K562 (cell line): Measurements from ENCODE around the gene KHSRP. TPM values are rescaled to one million over a fixed set of nuclear protein-coding genes. Genes with fewer than 3 reads are reported as not detected.

Source experiments
- ASH1L ChIP-seq: fragments of 450-650 bp; IDR thresholded peaks from 2 replicates; pipeline ENCODE4 v1.6.1; 2018; ENCODE audit warnings: borderline replicate concordance, mild to moderate bottlenecking, low read depth; ENCODE audit not compliant: partially characterized antibody
- ATF2 ChIP-seq: sonication (generic); formaldehyde crosslinking; IDR thresholded peaks from 2 replicates; pipeline ENCODE4 v1.8.1; 2022; ENCODE audit warnings: missing genetic modification reagents
- BRD9 ChIP-seq: fragments of 450-650 bp; IDR thresholded peaks from 2 replicates; pipeline ENCODE4 v1.6.1; 2018; ENCODE audit warnings: low read depth; ENCODE audit not compliant: partially characterized antibody
- FUS ChIP-seq: fragments of 200-400 bp; formaldehyde crosslinking; optimal IDR thresholded peaks from 2 replicates; pipeline ENCODE3; 2017; ENCODE audit warnings: low read depth, low read length
- GATA2 ChIP-seq: sonication (generic); formaldehyde crosslinking; IDR thresholded peaks from 2 replicates; pipeline ENCODE4 v1.4.0; 2020; ENCODE audit warnings: mild to moderate bottlenecking, missing genetic modification reagents
- HNRNPLL ChIP-seq: fragments of 200-400 bp; formaldehyde crosslinking; IDR thresholded peaks from 2 replicates; pipeline ENCODE4 v1.6.1; 2017; ENCODE audit warnings: low read length, low read depth, mild to moderate bottlenecking; ENCODE audit not compliant: poor library complexity, severe bottlenecking
- KLF16 ChIP-seq: IDR thresholded peaks from 2 replicates; pipeline ENCODE4 v1.6.1; 2016; ENCODE audit warnings: antibody characterized with exemption
- MAFK ChIP-seq: IDR thresholded peaks from 2 replicates; pipeline ENCODE4 v1.6.1; 2011; ENCODE audit warnings: low read length, improper control_type of control experiment
- MLLT1 ChIP-seq, 2 experiments: fragments of 450-650 bp; IDR thresholded peaks; 2 replicates each; pipeline ENCODE4 v1.6.1; 2016
- MXD1 ChIP-seq: fragments of 250-450 bp; sonication (Bioruptor Pico); IDR thresholded peaks from 2 replicates; pipeline ENCODE4 v1.8.0; 2021; ENCODE audit warnings: borderline replicate concordance, mild to moderate bottlenecking, moderate library complexity; ENCODE audit not compliant: poor library complexity, severe bottlenecking
- PHF8 ChIP-seq: fragments of 200-600 bp; sonication (generic); IDR thresholded peaks from 2 replicates; pipeline ENCODE4 v1.6.1; 2012; ENCODE audit warnings: mixed run types, mild to moderate bottlenecking, inconsistent platforms, low read length, moderate library complexity, borderline replicate concordance
- PTRF ChIP-seq: fragments of 450-650 bp; IDR thresholded peaks from 2 replicates; pipeline ENCODE4 v1.6.1; 2016; ENCODE audit warnings: mild to moderate bottlenecking, missing genetic modification characterization, missing compliant biosample characterization
- RBFOX2 ChIP-seq: fragments of 200-400 bp; formaldehyde crosslinking; IDR thresholded peaks from 2 replicates; pipeline ENCODE4 v1.6.1; 2017; ENCODE audit warnings: low read depth, mild to moderate bottlenecking, low read length, moderate library complexity
- TFAP4 ChIP-seq: sonication (generic); formaldehyde crosslinking; IDR thresholded peaks from 2 replicates; pipeline ENCODE4 v1.8.0; 2022; ENCODE audit warnings: missing genetic modification reagents, mild to moderate bottlenecking, moderate library complexity, borderline replicate concordance
- ZBTB7A ChIP-seq: IDR thresholded peaks from 2 replicates; pipeline ENCODE4 v1.6.1; 2011; ENCODE audit warnings: low read depth, mild to moderate bottlenecking, low read length, moderate library complexity, borderline replicate concordance; ENCODE audit not compliant: control insufficient read depth
- ZEB2 ChIP-seq: fragments of 450-650 bp; IDR thresholded peaks from 2 replicates; pipeline ENCODE4 v1.6.1; 2016
- ZKSCAN1 ChIP-seq: fragments of 150-350 bp; IDR thresholded peaks from 2 replicates; pipeline ENCODE4 v1.6.1; 2016; ENCODE audit warnings: low read depth, low read length
- ZNF224 ChIP-seq: sonication (generic); formaldehyde crosslinking; IDR thresholded peaks from 2 replicates; pipeline ENCODE4 v1.8.0; 2022; ENCODE audit warnings: mild to moderate bottlenecking, missing genetic modification reagents
- ZNF57 ChIP-seq: fragments of 450-650 bp; formaldehyde crosslinking; IDR thresholded peaks from 2 replicates; pipeline ENCODE4 v1.4.0; 2020; ENCODE audit warnings: mild to moderate bottlenecking, moderate library complexity
- ZNF639 ChIP-seq, 2 experiments: fragments of 200-800 bp in 1 of 2; sonication (Bioruptor generic) in 1 of 2; sonication (generic) in 1 of 2; formaldehyde crosslinking in 1 of 2; IDR thresholded peaks in 1 of 2; conservative IDR thresholded peaks in 1 of 2; 2 replicates each; pipeline versions ENCODE4 v1.5.0 to v1.6.1; 2016 to 2020; ENCODE audit warnings: missing compliant biosample characterization in 1 of 2, missing genetic modification characterization in 1 of 2, missing genetic modification reagents in 1 of 2
- polyA plus RNA-seq, 8 experiments: library from polyadenylated mRNA; depleted of rRNA in 4 of 8; stranded (reverse) in 5 of 8; unstranded in 3 of 8; fragments of >200 nt; fragmentation: Nextera tagmentation in 2 of 8; fragmentation: Illumina TruSeq in 1 of 8; extraction: Ambion mirVana in 2 of 8; extraction: Trizol in 1 of 8; gene quantifications; 2 replicates each; pipeline versions ENCODE4 v1.2.1 to v1.2.3, GENCODE V29; 2011 to 2014; ENCODE audit warnings: inconsistent platforms in 1 of 8, missing spikeins in 1 of 8
- total RNA-seq, 7 experiments: library from RNA; depleted of rRNA in 6 of 7; stranded (reverse); fragments of >200 nt in 6 of 7; fragmentation: Illumina TruSeq in 2 of 7; extraction: Trizol in 2 of 7; gene quantifications; 2 replicates each; pipeline versions ENCODE4 v1.2.1 to v1.2.3, GENCODE V29; 2011 to 2021; ENCODE audit warnings: low replicate concordance in 1 of 7

Gene KHSRP
- total and polyA plus RNA-seq, 9 of the 15 experiments (the other 6 are each of a cell fraction or from before 2014, with no cell fraction given): 4.2 to 564 (median 139) TPM

- TF ChIP-seq TFAP4 (CRISPR knock-in tag) (peak; percentile 84), ZEB2 (no peak; the same call in 1 of the 2 replicates), BRD9 (no peak), GATA2 (CRISPR knock-in tag) (0 out of 2 replicates have a peak, but pooled peaks have one; percentile 31), FUS (no peak), ATF2 (CRISPR knock-in tag) (no peak), ZBTB7A (peak; percentile 97), RBFOX2 (peak; percentile 32; the same call in 1 of the 2 replicates), ZNF57 (CRISPR knock-in tag) (no peak), PHF8 (peak; percentile 56; the same call in 1 of the 2 replicates), ZNF639 (CRISPR knock-in tag; conservative IDR thresholded peaks at IDR 0.05 in 1 of 2, IDR thresholded peaks at IDR 0.05 in 1 of 2) (no peak), ZKSCAN1 (peak; percentile 76), ASH1L (no peak), MLLT1 (IDR thresholded peaks at IDR 0.05) (no peak), HNRNPLL (peak; percentile 26), MXD1 (CRISPR knock-in tag) (no peak), PTRF (tag) (no peak), KLF16 (no peak), MAFK (no peak), ZNF224 (CRISPR knock-in tag) (no peak)
These were observed 35.7 kb upstream of the KHSRP start (continued) for GRCh38 chr19:6460099-6460884.
